SIG-M5 (cell line): ENCODE measurements around the gene OXTR.

Experiments
- DNase-seq: peaks from one replicate; lab custom pipeline; 2025; lab: John Stamatoyannopoulos, UW

The OXTR gene

DNA sequence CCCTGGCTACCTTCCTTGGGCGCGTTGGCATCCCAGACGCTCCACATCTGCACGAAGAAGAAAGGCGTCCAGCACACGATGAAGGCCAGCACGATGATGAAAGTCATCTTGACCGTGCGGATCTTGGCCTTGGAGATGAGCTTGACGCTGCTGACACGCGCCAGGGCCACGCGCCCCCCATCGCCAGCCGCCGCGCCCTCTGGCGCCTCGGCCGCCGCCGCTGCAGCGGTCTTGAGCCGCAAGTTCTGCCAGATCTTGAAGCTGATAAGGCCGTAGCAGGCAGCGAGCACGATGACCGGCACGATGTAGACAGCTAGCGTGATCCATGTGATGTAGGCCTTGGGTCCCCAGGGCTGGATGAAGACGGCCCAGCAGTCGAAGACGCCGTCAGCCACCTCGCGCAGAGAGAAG, 2.2 kb downstream of the OXTR start:
- no peak for DNase-seq

DNA sequence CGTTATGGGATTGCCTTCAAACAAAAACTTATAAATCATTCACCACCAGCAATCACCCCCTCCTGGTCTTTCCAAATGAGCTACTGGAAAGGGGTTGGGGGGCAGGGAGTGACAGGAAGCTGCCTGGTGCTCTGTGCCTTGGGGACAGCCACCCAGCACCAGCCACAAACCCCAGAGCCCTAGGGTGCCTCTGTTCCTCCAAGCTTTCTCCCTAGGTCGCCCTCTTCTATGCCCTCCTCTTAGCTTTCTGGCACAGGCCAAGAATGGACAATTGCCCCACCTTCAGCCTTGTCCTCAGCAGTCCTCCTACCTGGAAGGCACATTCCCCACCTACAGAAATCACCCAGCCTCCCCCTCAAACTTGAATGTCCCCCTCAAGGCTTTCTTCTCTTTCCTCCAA, 3.3 kb downstream of the OXTR start:
- no peak for DNase-seq

DNA sequence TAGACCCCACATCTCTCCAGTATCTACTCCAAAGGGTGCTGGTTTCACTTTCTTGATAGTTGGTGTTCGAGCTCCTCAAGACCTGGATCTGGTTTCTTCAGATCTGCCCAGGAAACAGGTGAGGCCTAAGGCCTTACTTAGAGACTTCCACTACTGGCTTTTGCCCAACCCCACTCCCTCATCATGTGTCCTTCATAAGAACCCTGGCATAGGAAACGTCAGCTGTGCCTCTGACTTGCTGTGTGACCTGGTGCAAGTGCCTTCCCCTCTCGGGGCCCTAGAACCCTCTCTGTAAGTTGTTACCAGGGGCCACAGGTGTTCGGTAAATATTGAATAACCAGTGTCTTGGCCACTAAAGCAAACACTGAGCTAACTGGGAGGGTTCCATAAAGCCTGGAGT, 3.9 kb downstream of the OXTR start:
- DNase-seq: no peak

DNA sequence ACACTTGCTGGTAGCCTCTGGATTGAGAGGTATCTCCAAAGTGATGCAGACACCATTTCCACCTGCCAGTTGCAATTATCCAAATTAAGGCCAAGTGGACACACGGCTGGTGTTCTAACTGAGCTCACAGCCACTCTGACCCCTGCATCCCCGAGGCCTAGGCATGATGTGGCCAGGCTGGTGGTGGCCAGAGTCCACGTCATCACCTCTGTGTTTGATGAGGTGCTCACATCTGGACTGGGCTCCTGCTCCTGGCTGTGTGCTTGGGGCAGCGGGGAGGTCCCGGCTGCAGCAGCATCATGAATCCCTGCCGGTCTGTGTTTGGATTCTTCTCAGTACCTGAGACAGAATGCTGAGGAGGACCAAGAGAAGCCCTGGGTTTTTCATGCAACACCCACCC, 4.9 kb downstream of the OXTR start:
- no peak for DNase-seq

DNA sequence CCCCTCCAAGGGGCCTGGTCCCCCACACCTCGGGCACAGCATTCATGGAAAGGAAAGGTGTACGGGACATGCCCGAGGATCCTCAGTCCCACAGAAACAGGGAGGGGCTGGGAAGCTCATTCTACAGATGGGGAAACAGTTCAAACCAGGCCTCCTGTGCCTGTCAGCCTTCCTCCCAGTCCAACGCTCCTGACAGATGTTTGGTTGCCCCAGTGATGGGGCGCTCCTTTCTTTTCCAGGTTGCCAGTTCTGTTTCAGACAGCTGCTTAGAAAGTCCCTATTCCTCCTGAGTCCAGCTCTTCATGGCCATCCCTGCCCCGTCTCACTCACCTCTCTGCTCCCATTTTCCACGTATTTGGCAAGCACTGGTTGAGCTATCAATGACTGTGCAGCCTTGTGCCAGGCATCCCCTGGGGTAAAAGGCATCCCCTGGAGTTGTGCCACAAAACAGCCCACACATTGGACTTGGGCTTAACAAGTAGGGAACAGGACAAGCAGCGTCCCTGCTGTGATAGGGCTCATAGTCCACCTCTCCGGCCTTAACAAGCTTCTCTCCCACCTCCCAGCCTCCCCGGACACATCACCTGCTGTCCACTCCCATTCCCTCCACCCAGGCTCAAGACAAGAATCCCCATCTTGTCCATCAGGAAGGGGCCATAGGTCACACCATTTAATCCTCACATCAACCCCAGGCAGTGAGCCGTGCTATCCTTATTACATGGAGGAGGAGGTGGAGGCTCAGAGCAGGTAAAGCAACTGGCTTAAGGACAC, 6.6 kb downstream of the OXTR start:
- no peak for DNase-seq

DNA sequence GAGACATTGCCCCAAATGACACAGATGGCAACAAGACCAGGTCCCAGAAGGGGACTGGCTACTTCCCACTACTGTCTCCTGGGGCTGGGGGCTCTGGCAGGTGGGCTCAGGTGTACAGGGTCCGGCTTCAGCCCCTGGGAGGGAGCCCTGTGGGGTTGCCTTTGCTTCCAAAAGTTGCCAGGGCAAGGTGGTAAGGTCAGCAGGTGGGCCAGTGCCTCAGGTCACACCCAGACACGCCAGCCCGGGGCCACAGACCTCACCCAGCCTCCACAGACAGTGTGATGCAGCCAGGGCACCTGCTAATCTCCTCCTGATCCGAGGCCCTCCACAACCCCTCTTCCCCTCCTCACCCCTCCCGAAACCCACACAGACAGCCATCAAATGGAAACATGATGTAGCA, 7.5 kb downstream of the OXTR start:
- no peak for DNase-seq

DNA sequence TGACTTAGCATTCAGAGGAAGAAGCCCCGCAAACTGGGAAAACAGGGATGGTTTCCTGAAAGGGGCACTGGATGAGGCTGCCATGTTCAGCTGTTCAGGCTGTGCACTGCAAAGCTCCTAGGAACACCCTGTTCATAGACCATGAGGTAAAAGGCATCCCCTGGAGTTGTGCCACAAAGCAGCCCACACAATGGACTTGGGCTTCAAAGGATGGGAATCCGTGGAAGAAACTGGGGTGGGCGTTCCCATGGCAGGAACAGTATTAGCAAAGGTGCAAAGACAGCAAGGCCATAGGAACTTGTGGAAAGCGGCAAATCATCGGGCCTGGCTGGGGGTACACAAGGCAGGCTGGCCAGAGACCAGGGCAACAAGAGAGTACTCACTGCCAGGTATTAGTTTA, 8.9 kb downstream of the OXTR start:
- DNase-seq: no peak

DNA sequence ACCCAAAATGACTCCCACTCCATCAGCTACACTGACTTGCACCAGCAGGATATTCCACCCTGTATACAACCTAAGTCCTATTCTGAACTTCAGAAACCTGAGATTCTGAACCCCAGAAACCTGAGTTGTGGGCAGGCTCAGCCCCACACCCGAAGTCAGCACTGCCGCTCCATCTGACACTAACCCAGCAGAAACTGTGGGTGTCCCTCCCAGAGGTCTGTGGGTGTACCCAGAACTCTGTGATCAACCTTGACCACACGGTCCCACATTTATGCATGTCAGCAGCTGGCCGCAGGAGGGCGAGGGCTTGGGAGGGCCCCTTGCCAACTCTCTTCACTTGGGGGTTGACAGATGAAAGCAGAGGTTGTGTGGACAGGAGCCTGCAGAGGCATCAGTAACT, 9.3 kb downstream of the OXTR start:
- no peak for DNase-seq

DNA sequence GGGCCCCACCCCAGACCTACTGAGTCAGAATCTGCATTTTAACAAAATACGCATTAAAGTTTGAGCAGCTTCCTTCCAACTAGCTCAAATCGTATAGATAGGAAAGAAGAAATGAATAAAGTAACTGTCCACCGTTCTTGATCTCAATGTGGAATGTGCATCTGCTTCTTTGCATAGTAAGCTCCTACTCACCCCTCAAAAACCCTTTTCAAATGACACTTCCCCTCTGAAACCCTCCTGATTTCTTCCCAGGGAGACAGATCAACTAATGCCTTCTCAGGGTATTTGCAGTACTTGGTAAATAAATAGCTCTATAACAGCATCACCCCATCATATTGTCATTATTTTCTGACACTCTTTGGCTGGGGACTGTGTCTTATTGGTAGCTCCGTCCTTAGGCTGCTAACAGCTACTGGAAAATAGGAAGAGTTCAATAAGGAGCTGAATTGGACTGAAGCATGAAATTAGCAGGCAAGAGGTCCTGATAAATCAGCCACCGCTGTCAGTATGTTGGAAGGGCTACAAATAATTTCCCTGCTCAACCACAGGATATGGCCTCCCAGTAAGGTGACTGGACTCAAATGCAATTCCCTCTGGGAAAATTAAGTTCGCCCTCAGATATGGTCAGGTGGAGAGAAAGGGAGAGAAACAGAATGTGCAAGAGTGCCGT, 10.2 kb downstream of the OXTR start:
- DNase-seq: no peak

DNA sequence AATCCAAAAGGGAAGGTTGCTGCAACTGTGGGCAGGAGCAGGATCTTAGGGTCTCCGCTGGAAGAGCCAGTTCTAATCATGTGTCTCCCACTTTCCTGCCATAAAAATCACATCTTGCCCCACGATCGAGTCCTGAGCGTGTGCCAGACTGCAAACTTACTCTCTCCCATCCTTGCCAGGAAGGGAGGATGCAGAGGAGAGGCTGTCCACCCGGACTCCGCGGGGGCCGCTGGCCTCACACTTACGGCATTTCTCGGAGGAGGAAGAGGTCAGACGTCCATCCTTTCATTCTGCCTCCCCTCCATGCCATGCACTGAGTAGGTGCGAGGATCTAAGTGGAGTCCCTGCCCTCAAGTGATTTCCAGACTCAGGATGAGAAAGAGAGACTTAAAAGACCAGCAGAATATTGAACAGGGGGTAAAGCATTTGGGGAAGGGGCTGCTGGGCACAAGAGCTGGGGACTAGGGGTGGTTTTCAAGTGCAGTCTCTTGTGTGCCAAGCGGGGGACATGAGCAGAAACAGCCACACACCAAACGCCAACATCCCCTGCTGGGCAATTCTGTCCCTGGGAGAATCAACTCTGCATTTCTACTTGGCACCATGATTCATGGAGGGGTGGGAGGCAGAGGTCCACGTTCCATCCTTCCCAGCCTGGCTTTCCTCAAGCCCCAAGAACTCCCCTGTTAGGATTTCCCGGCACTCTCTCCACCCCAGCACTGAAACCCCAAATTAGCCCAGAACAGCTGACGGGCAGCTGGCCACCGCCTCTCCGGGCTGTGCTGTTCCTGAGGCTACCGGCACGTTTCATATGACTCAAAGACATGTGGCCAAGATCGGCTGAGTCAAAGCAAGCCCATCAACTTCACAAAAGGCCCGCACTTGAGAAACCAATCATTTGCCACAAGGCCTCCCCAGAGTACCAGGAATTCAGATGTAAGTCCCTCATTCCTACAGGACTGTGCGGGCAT, 11.6 kb downstream of the OXTR start:
- no peak for DNase-seq

DNA sequence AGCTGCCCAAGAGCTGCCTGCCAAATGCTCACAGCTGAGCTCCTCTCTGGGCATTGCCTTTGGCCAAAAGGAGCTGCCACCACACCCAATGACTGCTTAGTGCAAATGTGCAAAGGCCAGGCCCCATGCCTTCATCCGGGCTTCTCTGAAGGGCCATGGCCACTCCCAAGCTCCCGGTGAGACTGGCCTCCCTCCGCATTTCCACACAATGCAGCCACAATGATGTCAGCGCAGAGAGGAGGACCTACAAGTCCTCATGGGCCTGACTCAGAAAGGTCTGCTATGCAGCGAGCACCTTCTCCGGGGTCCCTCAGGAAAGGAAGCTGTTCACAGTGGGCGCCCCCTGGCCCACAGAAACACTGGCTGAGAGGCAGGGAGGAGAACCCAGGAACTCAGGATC, 12.7 kb downstream of the OXTR start:
- DNase-seq: no peak

DNA sequence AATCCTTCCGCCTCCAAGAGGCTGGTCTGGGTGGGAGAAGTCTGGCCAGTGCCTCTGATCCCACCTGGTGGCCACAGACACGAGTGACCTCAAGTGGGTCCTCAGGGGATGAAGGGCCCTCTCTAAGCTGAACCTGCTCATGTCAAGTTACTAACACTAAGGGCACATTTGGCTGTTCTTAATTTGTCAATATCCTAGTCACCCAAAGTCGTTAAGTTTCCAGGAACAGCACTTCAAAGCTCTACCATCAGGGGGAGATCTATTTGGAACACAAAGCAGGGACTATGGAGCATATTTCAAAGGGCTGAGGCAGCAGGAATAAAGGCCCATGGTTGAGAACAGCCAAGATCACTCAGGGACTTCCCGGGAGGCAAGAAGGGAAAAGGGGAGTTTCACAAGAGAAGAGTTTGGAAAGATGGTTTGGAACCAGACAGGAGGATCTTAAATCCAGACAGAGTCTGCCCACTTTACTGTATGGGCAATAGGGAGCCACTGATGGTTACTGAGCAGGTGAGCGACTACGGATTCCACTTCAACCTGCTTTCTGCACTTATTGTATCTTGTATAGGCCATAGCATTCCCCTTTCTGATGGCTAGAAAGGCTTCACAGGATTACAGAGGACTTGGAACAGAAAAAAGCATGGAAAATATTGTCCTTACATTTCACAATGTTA, 13.7 kb downstream of the OXTR start:
- DNase-seq: no peak

DNA sequence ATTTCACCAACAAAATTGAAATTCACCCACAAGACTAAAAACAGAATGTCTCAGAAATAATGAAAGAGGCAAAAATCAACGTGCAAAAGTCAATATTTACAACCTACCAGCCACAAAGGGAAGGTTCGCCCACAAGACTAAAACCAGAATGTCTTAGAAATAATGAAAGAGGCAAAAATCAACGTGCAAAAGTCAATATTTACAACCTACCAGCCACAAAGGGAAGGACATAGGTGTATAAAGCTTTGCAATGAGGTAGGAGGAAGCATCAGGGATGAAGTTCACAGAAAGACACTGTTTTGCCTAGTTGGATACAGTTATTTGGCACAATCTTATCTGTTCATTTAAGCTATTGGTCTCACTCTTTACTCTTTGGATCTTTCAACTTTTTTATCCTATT, 14.3 kb downstream of the OXTR start:
- DNase-seq: no peak

DNA sequence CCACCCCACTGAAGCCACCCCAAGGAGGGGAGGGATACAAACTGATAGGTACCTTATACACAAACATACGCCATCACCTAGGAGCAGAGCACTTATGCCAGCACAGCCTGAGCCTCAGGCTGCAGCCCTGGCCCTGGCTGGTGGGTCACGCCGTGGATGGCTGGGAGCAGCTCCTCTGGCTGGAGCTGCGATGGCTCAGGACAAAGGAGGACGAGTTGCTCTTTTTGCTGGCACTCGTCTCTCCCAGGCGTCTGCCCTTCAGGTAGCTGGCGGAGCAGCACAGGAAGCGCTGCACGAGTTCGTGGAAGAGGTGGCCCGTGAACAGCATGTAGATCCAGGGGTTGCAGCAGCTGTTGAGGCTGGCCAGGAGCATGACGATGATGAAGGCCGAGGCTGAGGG, 16.6 kb downstream of the OXTR start:
- DNase-seq: no peak

DNA sequence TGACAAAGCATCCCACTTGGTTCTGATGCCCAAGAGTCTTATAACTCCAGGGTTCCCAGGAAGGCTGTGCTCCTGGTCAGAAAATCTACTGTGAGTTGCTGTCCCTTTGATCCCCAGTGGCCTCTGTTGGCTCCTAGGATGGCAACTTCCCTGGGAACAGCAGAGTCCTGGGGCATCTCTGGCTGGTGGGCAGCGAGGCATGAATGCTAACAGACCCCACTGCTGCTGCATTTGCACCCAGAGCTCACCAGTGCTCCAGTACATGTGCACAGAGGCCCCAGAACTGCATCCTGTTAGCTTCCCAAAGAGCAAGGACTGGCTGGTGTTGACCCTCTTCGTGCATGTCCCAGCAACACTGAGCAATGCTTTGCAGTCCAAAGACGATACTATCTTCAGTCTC, 20.1 kb downstream of the OXTR start:
- DNase-seq: no peak

DNA sequence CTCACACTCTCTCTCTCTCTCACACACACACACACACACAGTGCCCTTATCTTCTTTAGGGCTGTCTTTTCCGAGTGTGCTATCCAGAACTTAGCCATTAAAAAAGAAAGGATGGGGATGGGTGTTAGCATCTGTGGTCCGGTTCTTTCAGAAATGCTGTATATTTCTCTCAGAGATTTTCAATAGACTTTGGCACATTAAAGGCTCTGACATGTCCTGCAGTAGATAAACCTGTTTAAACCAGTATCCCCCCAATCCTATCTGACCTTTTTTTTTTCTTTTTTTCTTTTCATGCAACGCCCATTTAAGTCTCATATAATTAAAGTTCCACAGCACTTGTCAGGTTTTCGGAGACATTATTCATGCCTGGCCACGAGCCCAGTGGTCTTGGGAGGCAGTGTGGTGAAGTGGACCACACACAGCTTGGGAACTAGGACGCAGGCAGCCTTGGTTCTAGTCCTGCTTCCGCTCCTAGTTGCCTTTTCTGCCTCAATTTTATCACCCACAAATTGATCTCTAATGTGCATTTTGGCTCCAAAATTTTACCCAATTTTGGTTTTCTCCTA, 22.6 kb downstream of the OXTR start:
- DNase-seq: no peak

DNA sequence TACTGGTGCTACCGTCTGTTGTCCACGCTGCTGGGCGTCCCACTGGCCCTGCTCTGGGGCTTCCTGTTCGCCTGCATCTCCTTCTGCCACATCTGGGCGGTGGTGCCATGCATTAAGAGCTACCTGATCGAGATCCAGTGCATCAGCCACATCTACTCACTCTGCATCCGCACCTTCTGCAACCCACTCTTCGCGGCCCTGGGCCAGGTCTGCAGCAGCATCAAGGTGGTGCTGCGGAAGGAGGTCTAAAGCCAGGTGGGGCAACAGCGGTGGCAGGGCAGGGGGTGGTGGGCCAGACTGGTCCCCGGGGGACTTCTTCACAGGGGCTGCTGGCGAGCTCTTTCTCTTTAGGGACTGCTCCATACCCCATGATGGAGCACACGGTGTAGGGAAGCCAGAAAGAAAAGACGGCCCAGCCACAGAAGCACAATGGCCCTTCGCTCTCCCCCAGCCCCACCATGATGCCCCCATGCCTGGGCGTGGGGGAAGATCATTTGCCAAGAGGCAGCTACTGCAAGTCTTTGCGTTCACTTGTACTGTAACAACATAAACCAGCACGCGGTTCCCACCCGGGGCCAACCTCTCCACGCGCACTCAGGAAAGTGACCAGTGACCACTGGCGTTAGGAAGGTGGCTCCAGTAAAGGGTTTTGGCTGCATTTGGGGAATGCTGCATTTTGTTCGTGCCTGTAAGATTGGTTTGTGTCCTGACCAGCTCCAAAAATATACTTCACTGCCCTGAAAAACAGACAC, 23.6 kb downstream of the OXTR start:
- no peak for DNase-seq

DNA sequence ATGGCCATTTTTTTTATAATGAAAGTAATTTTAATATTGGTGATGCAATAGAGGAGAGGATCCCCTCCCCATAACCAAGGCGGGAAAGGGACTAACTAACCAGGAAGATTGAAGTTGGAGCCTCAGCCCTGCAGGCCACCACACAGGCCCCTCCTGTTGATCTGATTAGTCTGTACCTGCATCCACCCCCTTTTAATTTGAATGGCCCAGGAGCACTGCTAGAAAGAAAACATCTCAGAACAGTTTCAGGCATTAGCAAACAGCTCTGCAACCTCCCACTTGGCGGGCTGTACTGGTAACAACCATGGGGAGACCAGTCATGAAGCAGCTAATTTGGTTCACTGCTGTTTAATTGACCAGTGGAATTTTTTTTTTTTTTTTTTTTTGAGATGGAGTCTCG, 25.5 kb downstream of the OXTR start:
- DNase-seq: no peak

DNA sequence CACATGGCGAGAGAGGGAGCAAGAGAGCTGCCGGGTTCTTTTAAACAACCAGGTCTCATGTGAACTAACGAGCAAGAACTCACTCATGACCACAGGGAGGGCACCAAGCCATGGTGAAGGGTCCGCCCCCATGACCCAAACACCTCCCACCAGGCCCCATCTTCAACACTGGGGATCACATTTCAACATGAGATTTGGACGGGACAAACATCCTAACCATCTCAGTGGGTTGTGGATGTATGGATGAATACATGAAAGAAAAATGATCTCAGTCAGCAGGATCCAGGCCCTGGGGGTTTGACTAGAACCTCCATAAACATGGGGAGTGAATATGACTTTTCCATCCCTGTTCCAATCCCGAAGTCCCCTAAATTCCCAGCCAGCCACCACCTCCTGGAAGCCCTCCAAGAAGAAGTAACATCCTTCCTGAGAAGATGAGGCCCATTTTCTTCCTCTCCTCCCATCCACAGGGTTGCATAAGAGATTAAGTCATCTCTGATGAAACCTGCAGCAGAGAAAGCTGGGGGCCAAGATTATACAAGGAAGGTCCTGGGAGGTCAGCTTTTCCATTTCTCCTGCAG, 26.3 kb downstream of the OXTR start:
- no peak for DNase-seq

DNA sequence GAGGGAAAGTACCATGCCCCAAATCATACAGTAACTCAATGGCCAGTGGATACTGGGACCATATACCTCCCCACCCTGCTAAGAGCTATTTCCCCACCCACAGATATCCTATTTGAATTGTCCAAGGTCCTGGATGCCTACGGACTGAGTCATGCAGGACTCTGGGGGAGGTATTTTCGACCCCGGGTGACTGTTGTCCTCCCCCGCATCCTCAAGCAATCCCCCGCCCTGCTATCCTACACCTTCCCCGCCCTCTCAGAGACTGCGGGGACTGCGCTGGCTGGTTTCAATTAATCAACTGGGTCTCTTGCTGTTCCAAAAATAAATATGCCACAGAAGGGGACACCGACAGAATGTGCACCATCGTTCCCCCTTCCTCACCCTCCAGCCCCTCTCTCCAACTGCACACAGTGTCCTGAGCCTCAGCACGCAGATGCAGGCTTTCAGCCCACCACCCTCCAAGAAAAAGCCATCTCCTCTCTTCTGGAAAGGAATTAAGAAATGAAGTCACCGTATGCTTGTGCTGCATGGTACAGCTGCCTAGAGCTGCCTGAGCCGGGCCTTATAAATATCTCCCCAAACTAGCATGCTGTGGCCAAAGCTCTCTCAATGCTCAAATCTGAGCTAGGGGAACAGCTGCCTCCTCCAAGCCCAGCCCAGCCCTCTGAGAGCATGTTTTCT, 27.7 kb downstream of the OXTR start:
- no peak for DNase-seq
